ENCODE data around the gene MLST8.

Gene MLST8, protein sequence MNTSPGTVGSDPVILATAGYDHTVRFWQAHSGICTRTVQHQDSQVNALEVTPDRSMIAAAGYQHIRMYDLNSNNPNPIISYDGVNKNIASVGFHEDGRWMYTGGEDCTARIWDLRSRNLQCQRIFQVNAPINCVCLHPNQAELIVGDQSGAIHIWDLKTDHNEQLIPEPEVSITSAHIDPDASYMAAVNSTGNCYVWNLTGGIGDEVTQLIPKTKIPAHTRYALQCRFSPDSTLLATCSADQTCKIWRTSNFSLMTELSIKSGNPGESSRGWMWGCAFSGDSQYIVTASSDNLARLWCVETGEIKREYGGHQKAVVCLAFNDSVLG

DNA sequence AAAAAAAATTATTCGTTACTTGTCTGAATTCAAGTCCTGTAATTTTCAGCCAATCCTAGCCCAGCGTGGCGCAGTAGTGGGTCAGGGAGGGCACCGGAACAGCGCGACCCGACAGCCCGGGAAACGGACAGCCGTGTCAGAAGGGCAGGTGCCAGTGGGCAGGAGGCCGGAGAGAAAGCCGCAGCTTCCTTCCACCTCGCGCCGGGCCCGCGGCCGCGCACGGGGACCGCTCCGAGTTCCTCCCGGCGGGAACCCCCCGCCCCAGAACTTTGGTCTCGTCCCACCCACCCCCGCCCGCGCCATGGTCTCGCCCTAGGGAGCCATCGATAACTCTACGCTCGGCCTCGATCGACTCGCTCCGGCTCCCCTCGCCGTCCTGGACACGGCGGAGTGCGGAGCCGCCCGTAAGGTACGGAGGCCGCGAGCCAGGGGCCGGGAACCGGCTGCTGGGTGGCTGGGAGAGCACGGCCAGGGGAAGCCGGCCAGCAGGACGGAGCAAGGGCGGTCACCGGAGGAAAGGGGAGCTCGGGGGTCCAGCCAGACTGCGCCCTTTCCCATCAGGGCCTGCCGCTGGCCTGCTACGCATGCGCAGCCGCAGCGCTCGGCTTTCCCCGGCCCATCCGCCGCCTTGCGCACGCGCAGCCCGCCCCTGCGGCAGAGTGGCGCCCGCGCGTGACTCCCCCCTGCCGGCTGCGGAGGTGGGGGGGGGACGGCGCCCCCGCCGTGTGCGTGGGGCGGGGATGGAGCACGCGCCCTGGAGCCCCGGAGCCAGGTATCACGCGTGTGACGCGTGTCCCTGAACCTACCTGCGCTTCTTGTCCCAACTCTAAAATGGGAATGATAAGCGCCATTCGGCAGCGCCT is at the start of gene MLST8:
Gene MLST8 (plus strand): TSS at position 351 of the 863 bp plus-strand sequence. CDS start 632 bp downstream, outside the sequence.
- Histone ChIP-seq H3K27ac (peak within 1 kb of the TSS; percentile 94 to 95), H3K9me3 (no peaks in the 10 kb centered on the region), H3K4me3 (peak within 1 kb of the TSS; percentile 68 to 75), H3K27me3 (no peaks in the 10 kb centered on the region), H3K4me1 (peaks cover 0 to 18% (median 13%) of the 10 kb centered on the region in 4 donors), H3K36me3 (peaks cover 18 to 38% (median 24%) of the 10 kb centered on the region in 3 donors)
- DNase-seq, result peak; percentile 77 to 92
- intact Hi-C loops (cut with DNase I; ENCODE audit: low total_unique reads), result no loop called here
- TF ChIP-seq, protein P1, sequence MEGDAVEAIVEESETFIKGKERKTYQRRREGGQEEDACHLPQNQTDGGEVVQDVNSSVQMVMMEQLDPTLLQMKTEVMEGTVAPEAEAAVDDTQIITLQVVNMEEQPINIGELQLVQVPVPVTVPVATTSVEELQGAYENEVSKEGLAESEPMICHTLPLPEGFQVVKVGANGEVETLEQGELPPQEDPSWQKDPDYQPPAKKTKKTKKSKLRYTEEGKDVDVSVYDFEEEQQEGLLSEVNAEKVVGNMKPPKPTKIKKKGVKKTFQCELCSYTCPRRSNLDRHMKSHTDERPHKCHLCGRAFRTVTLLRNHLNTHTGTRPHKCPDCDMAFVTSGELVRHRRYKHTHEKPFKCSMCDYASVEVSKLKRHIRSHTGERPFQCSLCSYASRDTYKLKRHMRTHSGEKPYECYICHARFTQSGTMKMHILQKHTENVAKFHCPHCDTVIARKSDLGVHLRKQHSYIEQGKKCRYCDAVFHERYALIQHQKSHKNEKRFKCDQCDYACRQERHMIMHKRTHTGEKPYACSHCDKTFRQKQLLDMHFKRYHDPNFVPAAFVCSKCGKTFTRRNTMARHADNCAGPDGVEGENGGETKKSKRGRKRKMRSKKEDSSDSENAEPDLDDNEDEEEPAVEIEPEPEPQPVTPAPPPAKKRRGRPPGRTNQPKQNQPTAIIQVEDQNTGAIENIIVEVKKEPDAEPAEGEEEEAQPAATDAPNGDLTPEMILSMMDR (IDR thresholded peaks at IDR 0.05), result peak in 1 of 2 experiments; percentile 19

DNA sequence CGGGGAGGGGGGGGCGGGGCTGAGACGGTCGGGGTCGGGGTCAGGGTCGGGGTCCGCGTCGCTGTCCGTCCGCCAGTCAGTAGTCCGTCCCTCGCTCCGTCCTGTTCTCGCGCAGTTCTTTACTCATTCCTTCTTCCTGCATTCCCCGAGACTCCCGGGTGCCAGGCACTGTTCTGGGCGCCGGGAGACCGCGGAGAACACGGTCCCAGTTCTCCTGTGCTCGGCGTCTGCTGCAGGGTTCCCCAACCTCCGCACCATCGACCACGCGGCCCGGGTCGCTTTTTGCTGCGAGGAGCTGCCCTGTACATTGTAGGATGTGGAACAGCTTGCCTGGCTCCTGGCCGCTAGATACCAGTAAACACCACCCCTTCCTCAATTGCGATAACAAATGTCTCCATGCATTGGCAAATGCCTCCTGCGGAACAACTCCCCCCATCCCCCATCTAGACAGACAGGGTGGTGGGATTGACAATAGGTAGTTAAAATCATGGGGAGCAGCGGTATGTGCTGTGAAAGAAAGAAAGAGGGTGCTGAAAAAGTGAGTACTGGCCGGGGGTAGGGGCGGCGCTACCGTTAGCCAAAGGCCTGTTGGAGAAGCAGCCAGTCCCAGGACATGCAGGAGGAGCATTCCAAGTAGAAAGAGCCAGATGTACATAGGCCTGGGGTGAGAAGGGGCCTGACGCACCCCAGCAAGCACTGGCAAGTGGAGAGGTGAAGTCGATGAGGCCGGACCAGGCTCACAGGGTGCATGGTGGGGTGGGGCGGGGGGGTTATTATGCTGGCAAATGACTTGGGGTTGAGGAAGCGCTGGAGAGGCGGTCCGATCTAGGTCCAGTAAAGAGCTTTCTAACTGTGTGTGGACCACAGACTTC is 49.0 kb upstream of the MLST8 start:
- DNase-seq, result no peak
- intact Hi-C loops (cut with DNase I; ENCODE audit: low total_unique reads), result no loop called here

DNA sequence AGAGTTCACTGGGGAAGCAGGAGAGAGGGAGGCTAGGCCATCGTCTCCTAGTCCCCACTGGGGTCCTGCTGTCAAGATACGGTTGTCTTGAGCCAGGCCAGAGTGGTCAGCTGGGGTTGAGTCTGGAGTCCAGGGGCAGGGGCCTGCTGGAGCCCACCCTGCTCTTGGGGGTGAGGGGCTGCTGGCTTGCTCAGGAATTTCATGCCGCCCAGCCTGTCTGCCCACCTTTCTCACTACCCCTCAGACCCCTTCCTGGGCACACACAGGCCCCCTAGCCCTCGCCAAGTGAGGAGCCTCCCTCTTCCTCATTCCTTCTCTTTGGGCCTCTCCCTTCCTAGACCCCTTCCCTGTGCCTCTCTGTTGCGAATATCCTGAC is 48.4 kb upstream of the MLST8 start:
- Histone ChIP-seq H3K4me1 (peaks cover 0 to 89% (median 69%) of the 10 kb centered on the region in 4 donors), H3K27me3 (no peaks in the 10 kb centered on the region), H3K9me3 (no peaks in the 10 kb centered on the region), H3K27ac (peak overlapping the region; percentile 78 to 84), H3K4me3 (peak overlapping the region; percentile 71 to 78), H3K36me3 (peaks cover 0 to under 1% (median 0%) of the 10 kb centered on the region in 3 donors)
- TF ChIP-seq, protein P1 (IDR thresholded peaks at IDR 0.05), result no peak
- intact Hi-C loops (cut with DNase I; ENCODE audit: low total_unique reads), result no loop called here
- DNase-seq, result no peak

More for the DNA sequence above, 49.0 kb upstream of the MLST8 start:
- TF ChIP-seq, protein P1 (IDR thresholded peaks at IDR 0.05), result no peak
- Histone ChIP-seq H3K27ac (peak overlapping the region; percentile 78 to 84), H3K4me3 (peak overlapping the region; percentile 71 to 78), H3K9me3 (no peaks in the 10 kb centered on the region), H3K4me1 (peaks cover 0 to 89% (median 75%) of the 10 kb centered on the region in 4 donors), H3K36me3 (peaks cover 0 to 7% (median 0%) of the 10 kb centered on the region in 3 donors), H3K27me3 (no peaks in the 10 kb centered on the region)

DNA sequence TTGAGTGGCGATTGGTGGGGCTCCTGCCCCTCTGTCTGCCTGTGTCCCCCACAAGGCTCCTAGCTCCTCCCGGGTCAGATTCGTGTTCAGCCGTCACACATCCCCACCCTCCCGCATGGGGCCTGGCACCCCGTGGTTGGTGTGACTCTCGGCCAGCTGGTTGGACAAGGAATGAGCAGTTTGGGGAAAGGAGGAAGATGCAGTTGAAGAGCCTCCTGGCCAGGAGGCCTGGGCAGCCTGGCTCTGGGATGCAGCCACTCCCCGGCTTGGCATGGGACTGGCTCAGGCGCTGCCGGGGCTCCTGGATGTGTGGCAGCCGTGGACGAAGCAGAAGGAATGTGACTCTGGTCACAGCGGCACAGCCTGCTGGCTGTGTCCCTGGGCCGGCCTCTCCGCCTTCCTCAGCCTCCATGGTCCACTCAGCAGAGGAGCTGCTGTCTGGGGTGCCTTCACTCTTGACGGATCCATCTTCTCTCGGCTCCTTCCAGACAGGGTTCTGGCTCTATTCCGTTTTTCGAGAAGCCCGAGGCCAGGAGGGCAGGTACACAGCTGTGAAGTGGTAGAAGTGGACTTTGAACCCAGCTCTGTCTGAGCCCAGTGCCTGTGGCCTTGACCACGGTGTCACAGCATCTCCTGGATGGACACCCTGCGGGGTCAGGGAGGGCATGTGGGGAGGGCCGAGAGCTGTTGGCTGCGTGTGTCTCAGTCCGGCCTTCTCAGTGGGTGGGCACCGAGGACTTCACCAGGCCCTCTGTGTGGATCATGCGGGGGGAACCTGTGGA is 47.6 kb upstream of the MLST8 start:
- H3K4me1 ChIP-seq, result peaks cover 0 to 87% (median 61%) of the 10 kb centered on the region in 4 donors
- no peaks in the 10 kb centered on the region for H3K9me3 ChIP-seq
- no peak for DNase-seq
- H3K27ac ChIP-seq, result peak overlapping the region; percentile 78 to 84
- H3K36me3 ChIP-seq, result no peaks in the 10 kb centered on the region
- no peaks in the 10 kb centered on the region for H3K27me3 ChIP-seq
- TF ChIP-seq, protein P1 (IDR thresholded peaks at IDR 0.05), result no peak
- intact Hi-C loops (cut with DNase I; ENCODE audit: low total_unique reads), result no loop called here
- no peak overlapping the region for H3K4me3 ChIP-seq

Measured in tibial artery (tissue), 4 donors.